ENCODE measurements around the gene NDUFA5. TPM values are rescaled to one million over a fixed set of nuclear protein-coding genes. Genes with fewer than 3 reads are reported as not detected.
"Not testable (repeated sequence)": the region's sequence is repeated elsewhere in the genome, so short reads cannot be mapped to it uniquely, and the experiment has no call there.

Gene NDUFA5
- polyA plus RNA-seq, 1 donor: 155 TPM

DNA sequence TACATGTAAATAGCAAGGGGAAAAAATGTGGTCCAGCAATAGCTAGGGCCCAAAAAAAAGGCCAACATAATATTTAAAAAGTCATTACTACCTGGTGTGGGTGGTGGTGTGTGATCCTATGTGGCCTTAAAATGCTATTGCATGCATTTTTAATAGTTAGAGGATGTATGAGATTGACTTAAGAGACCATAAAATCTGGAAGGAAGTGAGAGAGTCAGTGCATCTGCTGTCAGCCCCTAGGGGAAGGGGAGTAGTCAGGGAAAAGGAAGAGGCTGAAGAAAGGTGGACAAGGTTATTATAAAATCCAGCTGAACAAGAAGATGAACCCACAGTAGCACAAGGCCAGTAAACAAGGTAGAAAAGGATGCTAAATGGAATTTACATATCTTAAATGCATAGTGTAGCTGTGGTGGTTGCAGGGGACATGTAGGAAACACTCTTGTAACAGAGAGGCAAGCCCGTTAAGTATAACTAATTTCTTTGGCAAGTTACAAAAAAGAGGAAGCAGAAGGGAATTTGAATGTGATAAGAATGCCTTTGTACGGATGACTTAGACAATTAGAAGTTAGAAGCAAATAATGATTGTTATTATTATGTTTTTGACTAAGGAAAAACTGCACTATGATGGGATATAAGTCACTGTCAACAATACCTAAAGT is 11.9 kb upstream of the NDUFA5 start:
- DNase-seq: no peak
- Histone ChIP-seq H3K27ac (ENCODE audit: low read length) (no peak overlapping the region), H3K4me1 (ENCODE audit: control insufficient read depth, insufficient read depth, low read length) (no peaks in the 10 kb centered on the region), H3K9me3 (ENCODE audit: control insufficient read depth, low read depth, low read length) (no peaks in the 10 kb centered on the region), H3K4me3 (ENCODE audit: low read length) (no peak overlapping the region), H3K36me3 (ENCODE audit: control insufficient read depth, insufficient read depth, low read length) (no peaks in the 10 kb centered on the region), H3K27me3 (ENCODE audit: control insufficient read depth, insufficient read depth, low read length) (no peaks in the 10 kb centered on the region)
- 67% methylated on average over 1 of the region's 2 CpGs for WGBS (ENCODE audit: insufficient coverage, low lambda C conversion rate)

DNA sequence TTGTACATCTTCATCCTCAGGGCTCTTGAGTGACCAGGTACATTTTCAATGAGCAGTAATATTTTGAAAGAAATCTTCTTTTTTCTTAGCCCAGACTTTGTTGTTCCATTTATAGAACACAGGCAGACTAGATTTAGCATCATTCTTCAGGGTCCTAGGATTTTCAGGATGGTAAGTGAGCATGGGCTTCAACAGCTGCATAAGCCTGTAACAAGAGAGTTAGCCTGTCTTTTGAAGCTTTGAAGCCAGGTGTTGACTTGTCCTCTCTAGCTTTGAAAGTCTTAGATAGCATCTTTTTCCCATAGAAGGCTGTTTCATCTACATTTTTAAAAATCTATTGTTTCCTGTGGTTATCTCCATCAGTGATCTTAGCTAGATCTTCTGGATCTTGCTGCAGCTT is 4.5 kb upstream of the NDUFA5 start:
- Histone ChIP-seq H3K9me3 (ENCODE audit: control insufficient read depth, low read depth, low read length) (no peaks in the 10 kb centered on the region), H3K4me3 (ENCODE audit: low read length) (no peak overlapping the region), H3K27ac (ENCODE audit: low read length) (no peak overlapping the region), H3K27me3 (ENCODE audit: control insufficient read depth, insufficient read depth, low read length) (peaks cover 2% of the 10 kb centered on the region), H3K4me1 (ENCODE audit: control insufficient read depth, insufficient read depth, low read length) (no peaks in the 10 kb centered on the region), H3K36me3 (ENCODE audit: control insufficient read depth, insufficient read depth, low read length) (no peaks in the 10 kb centered on the region)
- no peak for DNase-seq

DNA sequence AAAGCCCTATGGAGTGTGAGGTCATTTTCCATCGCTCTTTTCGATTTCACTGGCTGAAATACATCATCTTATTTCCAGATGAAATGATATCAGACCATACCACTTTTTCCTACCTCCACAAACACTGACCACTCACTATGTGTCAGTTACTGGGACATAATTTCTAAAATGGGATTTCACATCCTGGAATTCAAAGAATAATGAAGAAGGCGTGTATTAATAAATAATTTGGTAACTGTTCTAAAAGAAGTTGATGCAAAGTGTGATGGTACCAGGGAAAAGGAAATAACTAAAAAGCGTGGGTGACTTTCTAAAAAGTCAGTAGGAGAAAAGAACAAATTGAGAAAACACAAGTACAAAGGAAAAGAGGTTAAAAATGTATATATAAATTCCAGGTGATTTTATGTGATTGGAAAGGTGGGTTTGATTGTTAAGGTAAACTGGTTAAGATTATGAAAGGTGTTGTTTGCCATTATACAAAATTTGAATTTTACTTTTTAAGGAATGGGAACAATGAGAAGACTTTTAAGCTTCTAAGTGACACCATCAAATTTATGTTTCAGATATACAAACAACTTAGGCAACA is 764 bp upstream of the NDUFA5 start:
- WGBS (ENCODE audit: insufficient coverage, low lambda C conversion rate): 100% methylated on average over 2 of the region's 4 CpGs
- H3K4me3 ChIP-seq (ENCODE audit: low read length): peak overlapping the region; percentile 87

DNA sequence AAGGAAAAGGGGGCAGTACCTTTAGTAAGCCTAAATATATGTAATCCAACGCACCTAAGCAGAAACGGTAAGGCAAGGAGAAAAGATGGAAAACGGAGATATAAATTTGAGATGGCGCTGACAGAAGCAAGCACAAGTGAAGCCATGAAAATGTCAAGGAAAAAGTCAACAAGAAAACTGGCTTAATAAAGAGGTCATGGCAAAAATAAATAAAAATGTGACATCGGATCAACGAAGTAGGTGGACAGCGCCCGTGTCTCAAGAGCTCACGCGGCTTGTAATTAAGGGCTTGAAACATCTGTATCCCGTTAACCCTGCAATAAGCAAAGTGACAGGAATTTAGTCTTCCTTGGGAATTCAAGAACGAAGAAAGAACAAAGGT is 611 bp downstream of the NDUFA5 start:
- Histone ChIP-seq H3K9me3 (ENCODE audit: control insufficient read depth, low read depth, low read length) (no peaks in the 10 kb centered on the region), H3K4me1 (ENCODE audit: control insufficient read depth, insufficient read depth, low read length) (peaks cover 2% of the 10 kb centered on the region), H3K4me3 (ENCODE audit: low read length) (peak overlapping the region; percentile 87), H3K27ac (ENCODE audit: low read length) (peak overlapping the region; percentile 89), H3K27me3 (ENCODE audit: control insufficient read depth, insufficient read depth, low read length) (peaks cover 2% of the 10 kb centered on the region), H3K36me3 (ENCODE audit: control insufficient read depth, insufficient read depth, low read length) (peaks cover 20% of the 10 kb centered on the region)
- DNase-seq: no peak
- 2% methylated on average over 8 of the region's 12 CpGs for WGBS (ENCODE audit: insufficient coverage, low lambda C conversion rate)

More for the DNA sequence above, 764 bp upstream of the NDUFA5 start:
- Histone ChIP-seq H3K9me3 (ENCODE audit: control insufficient read depth, low read depth, low read length) (no peaks in the 10 kb centered on the region), H3K36me3 (ENCODE audit: control insufficient read depth, insufficient read depth, low read length) (peaks cover 13% of the 10 kb centered on the region), H3K27me3 (ENCODE audit: control insufficient read depth, insufficient read depth, low read length) (peaks cover 2% of the 10 kb centered on the region), H3K4me1 (ENCODE audit: control insufficient read depth, insufficient read depth, low read length) (peaks cover 2% of the 10 kb centered on the region), H3K27ac (ENCODE audit: low read length) (peak overlapping the region; percentile 34)
- no peak for DNase-seq

DNA sequence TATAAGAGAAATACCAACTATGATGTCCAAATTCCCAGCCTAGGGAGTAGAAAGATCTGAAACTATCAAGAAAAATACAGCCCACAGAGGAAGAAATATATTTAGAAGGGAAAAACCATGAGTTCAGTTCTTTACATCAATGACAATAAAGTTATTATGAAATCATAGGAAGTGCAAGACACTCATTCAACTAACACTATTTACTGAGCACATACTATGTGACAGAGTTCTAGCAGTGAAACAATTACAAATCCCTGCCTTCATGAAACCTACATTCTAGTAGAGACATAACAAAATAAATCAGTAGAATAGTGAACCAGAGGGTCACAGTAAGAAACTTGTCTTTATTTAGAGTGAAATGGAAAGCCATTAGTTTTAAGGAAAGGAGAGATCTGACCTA is 2.1 kb downstream of the NDUFA5 start:
- no peak for DNase-seq
- Histone ChIP-seq H3K9me3 (ENCODE audit: control insufficient read depth, low read depth, low read length) (no peaks in the 10 kb centered on the region), H3K4me1 (ENCODE audit: control insufficient read depth, insufficient read depth, low read length) (peaks cover 2% of the 10 kb centered on the region), H3K4me3 (ENCODE audit: low read length) (no peak overlapping the region), H3K27ac (ENCODE audit: low read length) (no peak overlapping the region), H3K36me3 (ENCODE audit: control insufficient read depth, insufficient read depth, low read length) (peaks cover 20% of the 10 kb centered on the region), H3K27me3 (ENCODE audit: control insufficient read depth, insufficient read depth, low read length) (peaks cover 1% of the 10 kb centered on the region)

DNA sequence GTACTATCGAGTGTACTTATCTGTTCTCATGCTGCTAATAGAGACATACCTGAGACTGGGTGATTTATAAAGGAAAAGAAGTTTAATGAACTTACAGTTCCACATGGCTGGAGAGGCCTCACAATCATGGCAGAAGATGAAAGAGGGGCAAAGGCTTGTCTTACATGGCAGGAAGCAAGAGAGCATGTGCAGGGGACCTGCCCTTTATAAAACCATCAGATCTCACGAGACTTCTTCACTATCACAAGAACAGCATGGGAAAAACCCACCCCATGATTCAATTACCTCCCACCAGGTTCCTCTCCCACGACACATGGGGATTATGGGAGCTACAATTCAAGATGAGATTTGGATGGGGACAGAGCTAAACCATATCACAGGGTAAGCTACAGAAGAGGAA is 4.5 kb downstream of the NDUFA5 start:
- 100% methylated on average over 1 of the region's 3 CpGs for WGBS (ENCODE audit: insufficient coverage, low lambda C conversion rate)
- peaks cover 2% of the 10 kb centered on the region for H3K4me1 ChIP-seq (ENCODE audit: control insufficient read depth, insufficient read depth, low read length)
- no peak overlapping the region for H3K4me3 ChIP-seq (ENCODE audit: low read length)
- H3K9me3 ChIP-seq (ENCODE audit: control insufficient read depth, low read depth, low read length): no peaks in the 10 kb centered on the region
- peaks cover 27% of the 10 kb centered on the region for H3K36me3 ChIP-seq (ENCODE audit: control insufficient read depth, insufficient read depth, low read length)
- no peaks in the 10 kb centered on the region for H3K27me3 ChIP-seq (ENCODE audit: control insufficient read depth, insufficient read depth, low read length)
- H3K27ac ChIP-seq (ENCODE audit: low read length): no peak overlapping the region
- no peak for DNase-seq

DNA sequence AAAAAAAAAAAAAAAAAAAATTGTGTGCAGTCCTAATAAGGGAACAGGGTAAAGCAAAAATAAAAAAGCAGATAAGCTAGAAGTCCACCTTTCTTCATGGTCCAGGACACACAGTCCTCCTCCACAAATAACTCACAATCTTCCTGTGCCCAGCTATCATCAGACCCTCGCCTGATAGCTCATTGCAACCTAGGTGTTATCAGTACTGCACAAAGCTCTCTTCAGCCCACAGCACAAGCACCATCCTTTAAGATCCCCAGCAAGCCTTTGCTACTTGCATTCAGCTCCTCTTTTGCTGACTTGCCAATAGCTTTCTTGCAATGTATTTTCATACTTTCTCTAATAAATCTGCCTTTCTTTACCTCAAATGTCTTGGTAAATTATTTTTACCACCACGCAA is 5.0 kb downstream of the NDUFA5 start:
- 100% methylated on average over 2 of the region's 2 CpGs for WGBS (ENCODE audit: insufficient coverage, low lambda C conversion rate)
- peaks cover 27% of the 10 kb centered on the region for H3K36me3 ChIP-seq (ENCODE audit: control insufficient read depth, insufficient read depth, low read length)
- H3K27me3 ChIP-seq (ENCODE audit: control insufficient read depth, insufficient read depth, low read length): no peaks in the 10 kb centered on the region
- H3K9me3 ChIP-seq (ENCODE audit: control insufficient read depth, low read depth, low read length): no peaks in the 10 kb centered on the region
- H3K27ac ChIP-seq (ENCODE audit: low read length): no peak overlapping the region
- no peak overlapping the region for H3K4me3 ChIP-seq (ENCODE audit: low read length)
- H3K4me1 ChIP-seq (ENCODE audit: control insufficient read depth, insufficient read depth, low read length): peaks cover 2% of the 10 kb centered on the region
- DNase-seq: no peak

DNA sequence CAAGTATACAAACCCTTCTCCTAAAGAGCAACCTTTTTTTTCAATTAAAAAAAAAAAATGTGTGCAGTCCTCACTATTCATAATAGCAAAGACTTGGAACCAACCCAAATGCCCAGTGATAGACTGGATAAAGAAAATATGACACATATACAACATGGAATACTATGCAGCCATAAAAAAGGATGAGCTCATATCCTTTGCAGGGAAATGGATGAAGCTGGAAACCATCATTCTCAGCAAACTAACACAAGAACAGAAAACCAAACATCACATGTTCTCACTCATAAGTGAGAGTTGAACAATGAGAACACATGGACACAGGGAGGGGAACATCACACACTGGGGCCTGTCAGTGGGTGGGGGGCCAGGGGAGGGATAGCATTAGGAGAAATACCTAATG is 5.5 kb downstream of the NDUFA5 start:
- not testable (repeated sequence) for DNase-seq; H3K27ac ChIP-seq (ENCODE audit: low read length)
- H3K36me3 ChIP-seq (ENCODE audit: control insufficient read depth, insufficient read depth, low read length): peaks cover 27% of the 10 kb centered on the region

DNA sequence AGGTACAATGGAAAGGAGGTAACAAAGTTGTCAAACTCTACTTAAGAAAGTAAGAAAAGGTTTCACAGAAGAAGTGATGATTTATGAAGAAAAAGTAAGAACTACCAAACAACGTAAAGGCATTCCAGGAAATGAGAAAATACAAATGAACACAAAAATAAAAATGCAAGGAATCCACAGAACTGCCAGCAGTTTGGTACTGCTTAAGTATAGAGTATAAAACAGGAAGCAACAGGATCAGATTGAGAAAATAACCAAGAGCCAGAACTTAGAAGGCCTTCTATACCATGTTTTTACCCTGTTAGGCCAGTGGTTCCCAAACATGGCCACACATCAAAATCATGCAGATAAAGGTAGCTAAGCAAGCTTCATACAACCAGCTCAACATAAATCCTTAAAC is 9.2 kb downstream of the NDUFA5 start:
- Histone ChIP-seq H3K27me3 (ENCODE audit: control insufficient read depth, insufficient read depth, low read length) (no peaks in the 10 kb centered on the region), H3K9me3 (ENCODE audit: control insufficient read depth, low read depth, low read length) (no peaks in the 10 kb centered on the region), H3K27ac (ENCODE audit: low read length) (no peak overlapping the region), H3K36me3 (ENCODE audit: control insufficient read depth, insufficient read depth, low read length) (peaks cover 21% of the 10 kb centered on the region), H3K4me1 (ENCODE audit: control insufficient read depth, insufficient read depth, low read length) (no peaks in the 10 kb centered on the region), H3K4me3 (ENCODE audit: low read length) (no peak overlapping the region)
- 86% methylated on average over 1 of the region's 1 CpG for WGBS (ENCODE audit: insufficient coverage, low lambda C conversion rate)
- DNase-seq: no peak

More for the DNA sequence above, 5.5 kb downstream of the NDUFA5 start:
- H3K4me3 ChIP-seq (ENCODE audit: low read length); H3K9me3 ChIP-seq (ENCODE audit: control insufficient read depth, low read depth, low read length); H3K4me1 ChIP-seq (ENCODE audit: control insufficient read depth, insufficient read depth, low read length); H3K27me3 ChIP-seq (ENCODE audit: control insufficient read depth, insufficient read depth, low read length): not testable (repeated sequence)

DNA sequence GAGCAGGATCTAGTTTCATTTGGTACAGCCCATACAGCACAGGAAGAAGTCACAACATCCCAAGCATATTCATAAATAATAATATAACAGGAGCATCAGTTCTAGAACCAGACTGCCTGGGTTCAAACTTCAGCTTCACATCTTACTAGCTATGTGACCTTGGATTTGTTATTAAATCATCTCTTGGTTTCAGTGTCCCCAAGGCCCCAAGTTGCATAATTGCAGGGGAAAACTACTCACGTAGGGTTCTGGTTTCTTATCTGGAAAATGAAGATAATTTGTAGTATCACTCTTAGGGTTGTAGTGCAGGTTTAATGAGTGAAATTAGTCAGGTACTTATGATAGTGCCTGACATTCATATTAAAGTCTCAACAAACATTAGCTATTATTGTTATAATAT is 17.7 kb downstream of the NDUFA5 start:
- WGBS (ENCODE audit: insufficient coverage, low lambda C conversion rate): no CpG with 5 or more reads among the region's 1 CpG
- peak; percentile 61 to 82 for DNase-seq

DNA sequence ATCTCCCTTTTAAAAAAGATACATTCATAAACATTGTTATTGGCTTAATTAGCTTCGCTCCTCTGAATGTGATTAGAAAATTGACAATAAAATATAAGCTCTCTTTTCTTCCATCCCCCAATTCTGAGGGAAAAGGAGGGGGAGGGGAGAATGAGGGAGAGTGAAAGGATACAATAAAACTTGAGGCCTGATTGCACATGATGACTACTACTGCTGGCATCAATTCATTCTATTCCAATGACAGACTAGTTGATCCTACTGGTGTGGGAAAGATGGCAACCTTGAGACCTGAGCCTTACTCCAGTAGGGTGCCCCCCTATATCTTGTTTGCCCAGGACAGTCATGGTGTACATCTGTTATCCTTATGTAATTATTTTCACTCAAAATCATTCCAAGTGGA is 18.7 kb downstream of the NDUFA5 start:
- 100% methylated on average over 1 of the region's 1 CpG for WGBS (ENCODE audit: insufficient coverage, low lambda C conversion rate)
- H3K4me1 ChIP-seq (ENCODE audit: control insufficient read depth, insufficient read depth, low read length): peaks cover 8% of the 10 kb centered on the region
- no peak overlapping the region for H3K4me3 ChIP-seq (ENCODE audit: low read length)
- H3K27ac ChIP-seq (ENCODE audit: low read length): peak overlapping the region; percentile 60
- H3K36me3 ChIP-seq (ENCODE audit: control insufficient read depth, insufficient read depth, low read length): peaks cover 5% of the 10 kb centered on the region
- no peak for DNase-seq
- no peaks in the 10 kb centered on the region for H3K9me3 ChIP-seq (ENCODE audit: control insufficient read depth, low read depth, low read length)
- H3K27me3 ChIP-seq (ENCODE audit: control insufficient read depth, insufficient read depth, low read length): peaks cover 4% of the 10 kb centered on the region

More for the DNA sequence above, 17.7 kb downstream of the NDUFA5 start:
- Histone ChIP-seq H3K36me3 (ENCODE audit: control insufficient read depth, insufficient read depth, low read length) (peaks cover 5% of the 10 kb centered on the region), H3K27ac (ENCODE audit: low read length) (peak overlapping the region; percentile 69), H3K4me1 (ENCODE audit: control insufficient read depth, insufficient read depth, low read length) (peaks cover 5% of the 10 kb centered on the region), H3K4me3 (ENCODE audit: low read length) (no peak overlapping the region), H3K27me3 (ENCODE audit: control insufficient read depth, insufficient read depth, low read length) (no peaks in the 10 kb centered on the region), H3K9me3 (ENCODE audit: control insufficient read depth, low read depth, low read length) (no peaks in the 10 kb centered on the region)
